HG03064 (cell line): ENCODE data around the gene EFNA2.
"Not testable (repeated sequence)": the region's sequence is repeated elsewhere in the genome, so short reads cannot be mapped to it uniquely, and the experiment has no call there.

Experiments
- ATAC-seq: cut with Tn5 transposase; IDR thresholded peaks from one replicate; pipeline ENCODE4 v1.9.1; 2021; ENCODE audit warnings: low read depth; ENCODE audit not compliant: unreplicated experiment

The EFNA2 gene

GRCh38 chr19:1313695-1314613, 28.3 kb downstream of the EFNA2 start:
- no peak for ATAC-seq

DNA sequence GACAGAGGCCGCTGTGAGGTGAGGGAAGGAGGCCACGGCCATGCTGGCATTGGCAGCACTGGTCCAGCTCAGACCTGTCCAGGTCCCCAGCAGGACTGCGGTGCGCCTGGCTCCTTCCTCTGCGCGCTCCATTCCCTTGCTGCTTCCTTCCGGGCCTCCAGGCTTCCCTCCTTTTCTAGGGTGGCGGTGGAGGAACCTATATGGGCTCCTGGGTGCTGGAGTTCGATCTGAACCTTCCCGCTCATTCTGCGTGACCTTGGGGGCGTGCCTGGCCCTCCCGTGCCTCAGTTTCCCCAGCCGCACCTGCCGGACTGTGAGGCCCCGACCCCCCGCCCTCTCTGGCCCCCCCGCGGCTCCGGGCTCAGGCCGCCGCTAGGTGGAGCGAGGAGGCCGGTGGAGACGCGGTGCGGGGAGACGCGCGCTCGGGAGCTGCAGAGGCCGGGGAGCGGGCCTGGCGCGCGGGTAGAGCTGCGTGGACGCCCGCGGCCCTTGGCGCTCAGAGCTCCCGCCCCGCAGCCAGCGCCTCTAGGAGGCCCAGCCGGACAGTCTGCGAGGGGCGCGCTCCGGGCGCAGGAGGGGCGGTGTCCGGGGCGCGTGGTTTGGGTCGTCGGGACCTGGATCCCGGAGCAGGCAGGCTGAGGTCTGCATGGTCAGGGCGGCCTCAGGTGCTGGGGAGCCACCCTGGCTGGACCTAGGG, 29.9 kb downstream of the EFNA2 start:
- ATAC-seq = no peak

GRCh38 chr19:1316466-1316865, 30.8 kb downstream of the EFNA2 start:
- no peak for ATAC-seq

DNA sequence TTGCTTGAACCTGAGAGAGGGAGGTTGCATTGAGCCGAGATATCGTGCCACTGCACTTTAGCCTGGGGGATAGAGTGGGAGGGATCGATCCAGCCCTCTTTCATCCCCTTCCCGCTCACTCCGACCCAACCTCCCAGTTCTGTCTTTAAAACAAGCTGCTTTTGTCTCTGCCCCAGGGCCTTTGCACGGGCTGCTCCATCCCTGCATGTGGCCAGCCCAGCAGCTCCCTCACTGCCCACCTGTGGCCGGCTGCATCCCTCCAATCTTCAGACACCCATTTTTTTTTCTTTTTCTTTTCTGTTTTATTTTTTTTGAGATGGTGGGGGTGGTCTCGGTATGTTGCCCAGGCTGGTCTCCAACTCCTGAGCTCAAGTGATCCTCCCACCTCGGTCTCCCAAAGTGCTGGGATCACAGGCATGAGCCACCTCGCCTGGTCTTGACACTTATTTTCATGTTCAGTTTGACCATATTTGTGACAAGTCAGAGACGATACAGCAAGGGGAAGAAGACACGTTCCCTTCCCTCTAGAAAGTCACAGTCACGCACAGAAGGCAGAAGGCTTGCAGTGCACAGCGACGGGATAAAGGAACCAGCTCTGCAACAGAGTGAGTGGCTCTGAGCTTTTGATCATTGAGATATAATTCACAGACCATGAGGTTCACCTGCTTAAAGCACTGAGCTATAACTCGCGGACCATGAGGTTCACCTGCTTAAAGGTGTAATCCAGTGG, 31.8 kb downstream of the EFNA2 start:
- no peak for ATAC-seq

- no peak for ATAC-seq
Observed at GRCh38 chr19:1318678-1319471, 33.2 kb downstream of the EFNA2 start.

GRCh38 chr19:1320282-1320650, 34.6 kb downstream of the EFNA2 start:
- not testable (repeated sequence) for ATAC-seq

DNA sequence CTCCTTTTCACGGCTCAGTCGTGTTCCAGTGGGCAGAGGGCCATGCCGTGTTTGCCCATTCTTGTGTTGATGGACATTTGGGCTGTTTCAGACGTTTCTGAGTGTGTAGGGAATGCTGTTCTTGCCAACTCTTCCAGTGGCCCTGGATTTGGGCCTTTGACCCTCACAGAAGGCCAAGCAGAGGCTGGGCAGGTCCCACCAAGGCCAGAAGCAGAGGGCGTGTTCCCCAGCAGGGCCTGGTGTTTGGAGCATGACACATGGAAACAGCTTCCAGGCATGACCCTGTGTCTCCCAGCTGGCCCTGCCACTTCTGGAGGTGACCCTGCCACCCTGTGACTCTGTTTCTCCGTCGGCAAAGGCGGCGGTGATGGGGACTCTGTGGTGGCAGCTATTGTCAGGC, 35.9 kb downstream of the EFNA2 start:
- no peak for ATAC-seq

- ATAC-seq = no peak
Observed at GRCh38 chr19:1322198-1322981, 36.7 kb downstream of the EFNA2 start.

DNA sequence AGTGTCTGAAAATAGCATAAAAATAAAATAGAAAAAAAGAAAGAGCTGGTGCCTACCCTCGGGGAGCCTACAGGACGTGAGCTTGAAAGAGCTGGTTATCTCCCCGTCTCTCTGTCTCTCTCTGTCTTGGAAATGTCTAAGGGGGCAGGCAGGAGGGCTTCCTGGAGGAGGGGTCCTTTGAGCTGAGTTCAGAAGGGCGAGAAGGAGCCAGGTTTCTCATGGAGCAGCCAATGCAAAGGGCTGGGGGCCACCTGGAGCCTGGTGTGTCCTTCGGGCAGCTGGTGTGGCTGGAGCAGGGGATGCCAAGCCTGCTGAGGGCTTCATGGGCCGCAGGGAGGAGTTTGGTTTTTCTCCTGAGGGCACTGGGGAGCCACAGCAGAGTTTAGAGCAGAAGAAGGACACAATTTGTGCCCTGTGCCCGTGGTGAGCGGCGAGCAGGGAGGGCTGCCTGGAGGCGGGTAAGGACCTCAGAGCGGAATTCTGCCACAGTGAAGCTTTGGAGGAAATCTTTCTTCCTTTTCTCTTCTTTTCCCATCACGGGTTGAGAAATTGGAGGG, 38.7 kb downstream of the EFNA2 start:
- ATAC-seq = no peak

GRCh38 chr19:1324806-1325567, 39.3 kb downstream of the EFNA2 start:
- no peak for ATAC-seq

- no peak for ATAC-seq
Observed at GRCh38 chr19:1325568-1326294, 40.1 kb downstream of the EFNA2 start.

DNA sequence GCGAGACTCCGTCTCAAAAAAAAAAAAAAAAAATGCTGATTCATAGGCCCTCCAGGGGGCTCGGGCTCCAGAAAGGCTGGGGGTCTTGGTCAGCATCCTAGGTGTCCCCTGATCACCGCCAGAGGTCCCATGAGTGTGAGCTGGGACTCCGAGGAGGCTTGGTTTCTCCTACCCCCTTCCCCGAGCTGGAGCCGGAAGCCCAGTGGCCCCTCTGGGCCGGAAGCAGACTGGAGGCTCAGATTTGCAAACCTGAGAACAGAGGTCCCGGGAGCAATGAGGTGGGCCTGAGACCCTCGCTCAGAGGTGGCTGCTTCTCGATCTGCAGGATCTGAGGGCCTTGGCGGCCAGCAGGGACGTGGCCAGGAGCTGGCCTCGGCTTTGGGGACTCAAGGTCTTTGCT, 41.5 kb downstream of the EFNA2 start:
- no peak for ATAC-seq

DNA sequence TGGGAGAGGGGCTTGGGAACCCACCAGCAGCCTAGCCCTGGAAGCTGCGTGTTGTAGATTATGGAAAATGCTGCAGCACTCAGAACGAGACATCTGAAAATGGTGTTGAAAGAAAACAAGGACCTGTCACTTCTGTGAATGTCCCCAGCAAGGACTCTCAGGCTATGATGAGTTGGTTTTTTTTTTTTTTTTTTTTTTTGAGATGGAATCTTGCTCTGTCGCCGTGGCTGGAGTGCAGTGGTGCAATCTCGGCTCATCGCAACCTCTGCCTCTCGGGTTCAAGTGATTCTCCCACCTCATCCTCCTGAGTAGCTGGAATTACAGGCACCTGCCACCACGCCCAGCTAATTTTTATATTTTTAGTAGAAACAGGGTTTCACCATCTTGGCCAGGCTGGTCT, 46.5 kb downstream of the EFNA2 start:
- not testable (repeated sequence) for ATAC-seq

DNA sequence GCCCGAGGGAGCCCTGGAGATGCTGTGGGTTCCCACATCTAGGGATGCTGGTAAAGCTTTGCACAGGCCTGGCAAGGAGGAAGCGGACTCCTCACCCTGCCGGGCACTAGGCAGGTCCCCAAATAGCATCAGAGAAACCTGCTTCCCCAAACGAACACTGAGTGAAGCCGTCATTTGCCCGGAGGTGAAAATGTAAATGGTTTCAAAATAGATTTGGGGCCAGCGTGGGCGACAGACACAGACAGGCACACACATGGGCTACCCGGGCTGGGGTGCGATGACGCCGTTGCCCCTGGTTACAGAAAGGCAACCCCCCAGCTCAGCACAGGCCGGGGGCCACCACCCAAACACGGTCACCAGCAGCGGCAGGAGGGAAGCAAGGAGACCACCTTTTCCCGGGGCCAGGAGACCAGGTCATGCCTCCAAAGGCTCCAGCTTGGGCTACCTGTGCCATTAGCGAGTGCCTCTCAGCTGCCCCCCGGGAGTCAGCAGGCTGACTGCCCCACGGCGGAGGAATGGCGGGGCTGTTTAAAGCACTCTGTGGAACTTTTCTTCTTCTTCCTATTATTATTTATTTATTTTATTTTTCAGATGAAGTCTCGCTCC, 50.5 kb downstream of the EFNA2 start:
- ATAC-seq = no peak

- ATAC-seq = no peak
Observed at GRCh38 chr19:1340681-1341469, 55.2 kb downstream of the EFNA2 start.

- no peak for ATAC-seq
Observed at GRCh38 chr19:1343041-1343440, 57.4 kb downstream of the EFNA2 start.

GRCh38 chr19:1349211-1349610, 63.5 kb downstream of the EFNA2 start:
- ATAC-seq = no peak
